Breast epithelium (tissue), 3 donors: ENCODE data around the gene SLC37A1.

ENCODE experiments used
- POLR2A ChIP-seq: fragments of 450-650 bp; IDR thresholded peaks from one replicate; pipeline ENCODE4 v1.6.1; 2016; ENCODE audit warnings: antibody characterized with exemption, mild to moderate bottlenecking, moderate library complexity
- TF ChIP-seq, protein P1 (sequence below), 3 donors: fragments of 450-650 bp; IDR thresholded peaks; one replicate each; pipeline ENCODE4 v1.5.1; 2016 to 2017; ENCODE audit warnings: antibody characterized with exemption in 3 of 3, mild to moderate bottlenecking in 3 of 3, moderate library complexity in 3 of 3

DNA sequence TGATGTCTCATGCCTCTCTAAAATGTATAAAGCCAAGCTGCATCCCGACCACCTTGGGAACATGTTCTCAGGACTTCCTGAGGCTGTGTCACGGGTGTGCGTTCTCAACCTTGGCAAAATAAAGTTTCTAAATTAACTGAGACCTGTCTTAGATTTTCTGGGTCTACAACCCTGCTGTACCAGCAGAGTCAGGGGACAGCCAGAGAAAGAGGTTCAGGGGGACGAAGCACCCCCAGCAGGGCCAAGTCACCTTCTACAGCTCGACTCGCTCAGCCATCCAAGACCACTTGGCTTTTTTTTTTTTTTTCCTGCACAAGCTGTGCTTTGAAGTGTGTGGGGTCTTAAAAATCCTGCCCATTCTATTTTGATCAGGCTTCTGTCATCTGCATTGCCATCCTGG is 111.3 kb downstream of the SLC37A1 start:
- no peak for TF ChIP-seq POLR2A
- TF ChIP-seq, protein P1, sequence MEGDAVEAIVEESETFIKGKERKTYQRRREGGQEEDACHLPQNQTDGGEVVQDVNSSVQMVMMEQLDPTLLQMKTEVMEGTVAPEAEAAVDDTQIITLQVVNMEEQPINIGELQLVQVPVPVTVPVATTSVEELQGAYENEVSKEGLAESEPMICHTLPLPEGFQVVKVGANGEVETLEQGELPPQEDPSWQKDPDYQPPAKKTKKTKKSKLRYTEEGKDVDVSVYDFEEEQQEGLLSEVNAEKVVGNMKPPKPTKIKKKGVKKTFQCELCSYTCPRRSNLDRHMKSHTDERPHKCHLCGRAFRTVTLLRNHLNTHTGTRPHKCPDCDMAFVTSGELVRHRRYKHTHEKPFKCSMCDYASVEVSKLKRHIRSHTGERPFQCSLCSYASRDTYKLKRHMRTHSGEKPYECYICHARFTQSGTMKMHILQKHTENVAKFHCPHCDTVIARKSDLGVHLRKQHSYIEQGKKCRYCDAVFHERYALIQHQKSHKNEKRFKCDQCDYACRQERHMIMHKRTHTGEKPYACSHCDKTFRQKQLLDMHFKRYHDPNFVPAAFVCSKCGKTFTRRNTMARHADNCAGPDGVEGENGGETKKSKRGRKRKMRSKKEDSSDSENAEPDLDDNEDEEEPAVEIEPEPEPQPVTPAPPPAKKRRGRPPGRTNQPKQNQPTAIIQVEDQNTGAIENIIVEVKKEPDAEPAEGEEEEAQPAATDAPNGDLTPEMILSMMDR (IDR thresholded peaks at IDR 0.05), result no peak
